Sigmoid colon (tissue), 7 donors: ENCODE measurements around the gene EIF2B4. TPM values are rescaled to one million over a fixed set of nuclear protein-coding genes. Genes with fewer than 3 reads are reported as not detected.

Experiments
- DNase-seq: peaks from one replicate; pipeline ENCODE4 v3.0.0-alpha.2; 2019
- H3K27ac ChIP-seq, 4 donors: fragments of 200-600 bp; sonication (generic); one replicate each; pipeline ENCODE4 v1.5.1; 2016 to 2019; ENCODE audit warnings: mild to moderate bottlenecking in 1 of 4
- H3K27me3 ChIP-seq, 3 donors: fragments of 200-600 bp; sonication (generic); one replicate each; pipeline ENCODE4 v1.5.1; 2019; ENCODE audit warnings: mild to moderate bottlenecking in 1 of 3
- H3K36me3 ChIP-seq, 4 donors: fragments of 200-600 bp; sonication (generic); one replicate each; pipeline ENCODE4 v1.5.1; 2016 to 2019
- H3K4me1 ChIP-seq, 4 donors: fragments of 200-600 bp; sonication (generic); one replicate each; pipeline ENCODE4 v1.5.1; 2017 to 2019
- H3K4me3 ChIP-seq, 4 donors: fragments of 200-600 bp; sonication (generic); one replicate each; pipeline ENCODE4 v1.5.1; 2017 to 2019; ENCODE audit warnings: mild to moderate bottlenecking in 2 of 4, moderate library complexity in 1 of 4
- H3K9me3 ChIP-seq, 4 donors: fragments of 200-600 bp in 3 of 4; sonication (generic) in 3 of 4; one replicate each; pipeline versions ENCODE4 v1.5.1 to v1.6.1; 2013 to 2019
- EP300 ChIP-seq, 4 donors: sonication (generic); formaldehyde crosslinking; IDR thresholded peaks; one replicate each; pipeline ENCODE4 v1.6.1; 2017; ENCODE audit warnings: antibody characterized with exemption in 4 of 4
- POLR2A ChIP-seq, 2 donors: fragments of 450-650 bp; IDR thresholded peaks; one replicate each; pipeline ENCODE4 v1.6.1; 2016; ENCODE audit warnings: antibody characterized with exemption in 2 of 2, mild to moderate bottlenecking in 2 of 2, moderate library complexity in 2 of 2
- POLR2AphosphoS5 ChIP-seq, 4 donors: sonication (generic); formaldehyde crosslinking; IDR thresholded peaks; one replicate each; pipeline ENCODE4 v1.6.1; 2017; ENCODE audit warnings: antibody characterized with exemption in 4 of 4
- WGBS, 2 donors: extraction: QIAGEN DNeasy Blood & Tissue Kit; methylation state at CpG; one replicate each; pipeline ENCODE4 v1.1.7; 2013; 5-methylcytosine and 5-hydroxymethylcytosine counted together
- intact Hi-C: fragments of 100-400 bp; cut with DNase I; formaldehyde crosslinking; loops from one replicate; pipeline ENCODE4 v1.15.1; 2023
- polyA plus RNA-seq, 3 donors: library from polyadenylated mRNA; stranded (reverse); fragments of 200-250 nt; gene quantifications; one replicate each; pipeline ENCODE4 v1.2.3, GENCODE V29; 2013
- total RNA-seq, 4 donors: library from RNA; depleted of rRNA; stranded (reverse); fragments of >200 nt; gene quantifications; one replicate each; pipeline ENCODE4 v1.1.0, GENCODE V29; 2016
- TF ChIP-seq, protein P1 (sequence below), 4 experiments: fragments of 450-650 bp in 3 of 4; fragments of 200-600 bp in 1 of 4; IDR thresholded peaks; one replicate each; pipeline ENCODE4 v1.5.1; 2016 to 2019; ENCODE audit warnings: antibody characterized with exemption in 4 of 4, mild to moderate bottlenecking in 3 of 4, moderate library complexity in 2 of 4
- donor health status: healthy with polysubstance abuse.
- donor health status: Bipolar disorder and iron deficiency.
- donor health status: healthy.

The EIF2B4 gene
- total and polyA plus RNA-seq, 7 donors = 26.4 to 64.2 (median 41.5) TPM

DNA sequence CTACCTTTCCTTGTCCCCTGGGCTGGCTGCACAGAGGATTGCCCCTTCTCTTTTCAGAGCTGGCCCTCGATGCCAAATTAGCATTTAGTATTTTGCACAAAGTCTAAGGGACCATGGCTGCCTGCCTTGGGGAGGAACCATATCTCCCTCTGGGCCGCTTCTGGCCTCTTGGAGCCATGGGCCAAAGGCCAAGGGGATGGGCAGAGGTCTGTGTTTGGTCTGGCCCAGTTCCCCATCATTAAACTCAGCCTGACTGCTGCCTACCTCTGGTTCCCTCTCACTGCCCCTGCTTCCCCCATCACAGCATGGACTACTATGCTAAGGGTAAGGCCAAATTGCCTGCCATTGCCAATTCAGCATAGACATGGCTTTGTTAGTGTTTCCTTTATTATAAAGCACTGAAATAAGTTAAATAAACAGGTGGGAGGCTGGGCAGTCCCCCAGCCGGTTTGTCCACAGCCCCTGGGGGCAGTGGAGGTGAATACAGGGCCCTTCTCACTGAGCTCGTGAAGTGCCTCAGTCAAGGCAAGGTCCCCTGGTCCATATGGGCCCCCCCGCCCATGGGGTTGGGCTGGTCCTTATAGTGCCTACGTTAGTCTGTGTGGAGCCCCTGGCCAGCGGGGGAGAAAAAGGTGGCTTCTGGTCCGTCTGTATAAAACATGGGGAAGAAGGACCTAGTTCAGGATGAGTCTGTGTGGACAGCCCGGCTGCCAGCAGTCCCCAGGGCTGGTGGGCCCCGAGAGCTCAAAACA is 6.9 kb upstream of the EIF2B4 start:
- Histone ChIP-seq H3K4me1 (peaks cover 0 to 35% (median 29%) of the 10 kb centered on the region in 4 donors), H3K27me3 (no peaks in the 10 kb centered on the region), H3K4me3 (no peak overlapping the region), H3K9me3 (no peaks in the 10 kb centered on the region), H3K27ac (no peak overlapping the region), H3K36me3 (peaks cover 40 to 76% (median 57%) of the 10 kb centered on the region in 4 donors)
- intact Hi-C loops = no loop called here
- WGBS, 2 donors = 65 to 80% methylated on average over 10 of the region's 10 CpGs
- no peak for TF ChIP-seq EP300 (IDR thresholded peaks at IDR 0.05)
- TF ChIP-seq, protein P1, sequence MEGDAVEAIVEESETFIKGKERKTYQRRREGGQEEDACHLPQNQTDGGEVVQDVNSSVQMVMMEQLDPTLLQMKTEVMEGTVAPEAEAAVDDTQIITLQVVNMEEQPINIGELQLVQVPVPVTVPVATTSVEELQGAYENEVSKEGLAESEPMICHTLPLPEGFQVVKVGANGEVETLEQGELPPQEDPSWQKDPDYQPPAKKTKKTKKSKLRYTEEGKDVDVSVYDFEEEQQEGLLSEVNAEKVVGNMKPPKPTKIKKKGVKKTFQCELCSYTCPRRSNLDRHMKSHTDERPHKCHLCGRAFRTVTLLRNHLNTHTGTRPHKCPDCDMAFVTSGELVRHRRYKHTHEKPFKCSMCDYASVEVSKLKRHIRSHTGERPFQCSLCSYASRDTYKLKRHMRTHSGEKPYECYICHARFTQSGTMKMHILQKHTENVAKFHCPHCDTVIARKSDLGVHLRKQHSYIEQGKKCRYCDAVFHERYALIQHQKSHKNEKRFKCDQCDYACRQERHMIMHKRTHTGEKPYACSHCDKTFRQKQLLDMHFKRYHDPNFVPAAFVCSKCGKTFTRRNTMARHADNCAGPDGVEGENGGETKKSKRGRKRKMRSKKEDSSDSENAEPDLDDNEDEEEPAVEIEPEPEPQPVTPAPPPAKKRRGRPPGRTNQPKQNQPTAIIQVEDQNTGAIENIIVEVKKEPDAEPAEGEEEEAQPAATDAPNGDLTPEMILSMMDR (IDR thresholded peaks at IDR 0.05) = no peak
- no peak for TF ChIP-seq POLR2A (IDR thresholded peaks at IDR 0.05)
- DNase-seq = no peak

GRCh38 chr2:27376151-27376865 is 6.2 kb upstream of the EIF2B4 start:
- intact Hi-C loops = no loop called here
- Histone ChIP-seq H3K27me3 (no peaks in the 10 kb centered on the region), H3K27ac (no peak overlapping the region), H3K36me3 (peaks cover 40 to 69% (median 57%) of the 10 kb centered on the region in 4 donors), H3K9me3 (no peaks in the 10 kb centered on the region), H3K4me1 (peaks cover 0 to 41% (median 33%) of the 10 kb centered on the region in 4 donors), H3K4me3 (no peak overlapping the region)
- TF ChIP-seq POLR2A (IDR thresholded peaks at IDR 0.05) (no peak), EP300 (IDR thresholded peaks at IDR 0.05) (no peak), POLR2AphosphoS5 (IDR thresholded peaks at IDR 0.05) (no peak)
- TF ChIP-seq, protein P1 (IDR thresholded peaks at IDR 0.05) = no peak
- no peak for DNase-seq
- 88 to 90% methylated on average over 16 of the region's 16 CpGs for WGBS, 2 donors

DNA sequence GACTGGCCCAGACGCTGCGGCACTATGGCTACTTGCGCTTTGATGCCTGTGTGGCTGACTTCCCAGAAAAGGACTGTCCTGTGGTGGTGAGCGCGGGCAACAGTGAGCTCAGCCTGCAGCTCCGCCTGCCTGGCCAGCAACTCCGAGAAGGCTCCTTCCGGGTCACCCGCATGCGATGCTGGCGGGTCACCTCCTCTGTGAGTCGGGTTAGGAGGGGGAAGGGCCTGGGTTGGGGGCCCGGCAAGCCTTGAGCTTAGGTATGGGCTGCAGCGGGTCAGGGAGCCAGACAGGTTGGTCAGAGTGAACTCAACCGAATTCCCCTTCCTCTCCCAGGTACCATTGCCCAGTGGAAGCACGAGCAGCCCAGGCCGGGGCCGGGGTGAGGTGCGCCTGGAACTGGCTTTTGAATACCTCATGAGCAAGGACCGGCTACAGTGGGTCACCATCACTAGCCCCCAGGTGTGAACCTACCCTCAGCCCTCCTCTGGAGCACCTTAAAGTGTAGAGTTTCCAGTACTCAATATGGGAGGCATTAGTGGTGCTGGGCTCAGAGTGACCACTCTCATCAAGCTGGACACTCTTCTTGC is 5.5 kb upstream of the EIF2B4 start:
- H3K4me1 ChIP-seq = peaks cover 0 to 40% (median 32%) of the 10 kb centered on the region in 4 donors
- no peak overlapping the region for H3K4me3 ChIP-seq
- H3K27me3 ChIP-seq = no peaks in the 10 kb centered on the region
- DNase-seq = no peak
- no peaks in the 10 kb centered on the region for H3K9me3 ChIP-seq
- intact Hi-C loops = no loop called here
- WGBS, 2 donors = 96% methylated on average over 20 of the region's 20 CpGs
- TF ChIP-seq POLR2AphosphoS5 (IDR thresholded peaks at IDR 0.05) (no peak), POLR2A (IDR thresholded peaks at IDR 0.05) (no peak), EP300 (IDR thresholded peaks at IDR 0.05) (no peak)
- TF ChIP-seq, protein P1 (IDR thresholded peaks at IDR 0.05) = no peak
- peaks cover 40 to 68% (median 57%) of the 10 kb centered on the region in 4 donors for H3K36me3 ChIP-seq
- no peak overlapping the region for H3K27ac ChIP-seq

DNA sequence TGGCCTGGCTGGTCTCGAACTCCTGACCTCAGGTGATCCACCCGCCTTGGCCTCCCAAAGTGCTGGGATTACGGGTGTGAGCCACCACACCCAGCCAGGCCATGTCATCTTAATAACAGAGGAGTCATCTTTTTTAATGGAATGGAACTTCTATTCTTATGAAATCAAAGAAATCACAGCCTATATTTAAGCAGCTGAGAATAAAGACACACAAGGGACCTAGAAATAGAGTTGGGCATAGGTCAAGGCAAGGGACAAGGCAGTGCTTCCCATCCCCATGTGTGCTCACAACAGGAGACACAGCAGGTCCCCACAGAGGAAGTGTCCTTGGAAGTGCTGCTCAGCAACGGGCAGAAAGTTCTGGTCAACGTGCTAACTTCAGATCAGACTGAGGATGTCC is 3.4 kb upstream of the EIF2B4 start:
- Histone ChIP-seq H3K9me3 (no peaks in the 10 kb centered on the region), H3K27ac (no peak overlapping the region), H3K4me3 (no peak overlapping the region), H3K4me1 (peaks cover 0 to 36% (median 29%) of the 10 kb centered on the region in 4 donors), H3K36me3 (peaks cover 40 to 67% (median 56%) of the 10 kb centered on the region in 4 donors), H3K27me3 (no peaks in the 10 kb centered on the region)
- no peak for DNase-seq
- no peak for TF ChIP-seq POLR2AphosphoS5 (IDR thresholded peaks at IDR 0.05)
- intact Hi-C loops = no loop called here
- 86 to 90% methylated on average over 5 of the region's 5 CpGs for WGBS, 2 donors

GRCh38 chr2:27372937-27373336 is 2.8 kb upstream of the EIF2B4 start:
- no peaks in the 10 kb centered on the region for H3K27me3 ChIP-seq
- no peak overlapping the region for H3K4me3 ChIP-seq
- intact Hi-C loops = no loop called here
- H3K36me3 ChIP-seq = peaks cover 42 to 67% (median 55%) of the 10 kb centered on the region in 4 donors
- no peak for DNase-seq
- TF ChIP-seq, protein P1 (IDR thresholded peaks at IDR 0.05) = no peak
- no peak for TF ChIP-seq POLR2AphosphoS5 (IDR thresholded peaks at IDR 0.05)
- TF ChIP-seq POLR2A (IDR thresholded peaks at IDR 0.05) = no peak
- TF ChIP-seq EP300 (IDR thresholded peaks at IDR 0.05) = no peak
- H3K27ac ChIP-seq = no peak overlapping the region
- WGBS, 2 donors = 91 to 92% methylated on average over 6 of the region's 6 CpGs
- peaks cover 0 to 39% (median 33%) of the 10 kb centered on the region in 4 donors for H3K4me1 ChIP-seq
- H3K9me3 ChIP-seq = no peaks in the 10 kb centered on the region
